Right ventricle myocardium superior (tissue), 1 donor: ENCODE measurements around the gene FDX1. TPM values are rescaled to one million over a fixed set of nuclear protein-coding genes. Genes with fewer than 3 reads are reported as not detected.
A peak's percentile ranks its signal among the peaks of the same experiment; 100 is the strongest.

ENCODE experiments used
- ATAC-seq: fragments of 200-7000 bp; cut with Tn5 transposase; one replicate; pipeline ENCODE4 v1.9.1; 2020; ENCODE audit warnings: mild to moderate bottlenecking; ENCODE audit not compliant: poor library complexity
- DNase-seq: peaks from one replicate; pipeline ENCODE4 v3.0.0-alpha.2; 2020
- intact Hi-C: fragments of 100-400 bp; cut with DNase I; formaldehyde crosslinking; loops from one replicate; pipeline ENCODE4 v1.11.2; 2022
- total RNA-seq: library from RNA; stranded (reverse); fragmentation: NEBNext Ultra II Directional; extraction: Animal tissue kit (Norgen Biotek cat#: 25700); gene quantifications from one replicate; pipeline ENCODE4 v1.2.1, GENCODE V29; 2021
- donor health status: DM: no; HTN: yes; CAD: no; lungs with severe emphysema.

The FDX1 gene
- total RNA-seq, 1 donor from 2014 or later = 21.7 TPM

- ATAC-seq (no peak), DNase-seq (no peak)
- intact Hi-C loops = no loop called here
These were observed 61.1 kb downstream of the FDX1 start for GRCh38 chr11:110490886-110491285.

- ATAC-seq (no peak), DNase-seq (no peak)
- intact Hi-C loops = no loop called here
These were observed 62.0 kb downstream of the FDX1 start for GRCh38 chr11:110491577-110492320.

- DNase-seq (no peak), ATAC-seq (no peak)
These were observed 62.6 kb downstream of the FDX1 start for GRCh38 chr11:110492321-110492685.

GRCh38 chr11:110493346-110493745 lies 63.6 kb downstream of the FDX1 start:
- intact Hi-C loops = no loop called here
- ATAC-seq (no peak), DNase-seq (no peak)

More at GRCh38 chr11:110492321-110492685, 62.6 kb downstream of the FDX1 start:
- intact Hi-C loops = no loop called here

GRCh38 chr11:110497231-110497978 lies 67.7 kb downstream of the FDX1 start:
- DNase-seq = no peak
- peak; percentile 76 for ATAC-seq
- intact Hi-C loops = no loop called here

GRCh38 chr11:110501428-110501827 lies 71.7 kb downstream of the FDX1 start:
- no peak for DNase-seq
- intact Hi-C loops = no loop called here
- ATAC-seq = peak; percentile 15

- intact Hi-C loops = no loop called here
- peak; percentile 64 for ATAC-seq
These were observed 76.0 kb downstream of the FDX1 start for GRCh38 chr11:110505528-110506284.

GRCh38 chr11:110507328-110507727 lies 77.6 kb downstream of the FDX1 start:
- intact Hi-C loops = no loop called here
- ATAC-seq (no peak), DNase-seq (no peak)

More at GRCh38 chr11:110505528-110506284, 76.0 kb downstream of the FDX1 start:
- peak; percentile 62 for DNase-seq

- intact Hi-C loops = no loop called here
- no peak for DNase-seq
- no peak for ATAC-seq
These were observed 79.0 kb downstream of the FDX1 start for GRCh38 chr11:110508786-110509185.

- no peak for ATAC-seq
- intact Hi-C loops = no loop called here
These were observed 79.7 kb downstream of the FDX1 start for GRCh38 chr11:110509472-110509871.

GRCh38 chr11:110512026-110512425 lies 82.3 kb downstream of the FDX1 start:
- intact Hi-C loops = no loop called here
- ATAC-seq = no peak

More at GRCh38 chr11:110509472-110509871, 79.7 kb downstream of the FDX1 start:
- DNase-seq = no peak

GRCh38 chr11:110513259-110513801 lies 83.6 kb downstream of the FDX1 start:
- DNase-seq (no peak), ATAC-seq (no peak)
- intact Hi-C loops = no loop called here

More at GRCh38 chr11:110512026-110512425, 82.3 kb downstream of the FDX1 start:
- DNase-seq = no peak

GRCh38 chr11:110513846-110514437 lies 84.2 kb downstream of the FDX1 start:
- intact Hi-C loops = no loop called here
- no peak for ATAC-seq
- no peak for DNase-seq

Other genes with a start within 250 kb of the FDX1 start
- gene RDX, start 133.3 kb upstream of the FDX1 start, total RNA-seq = 114 TPM